ENCODE measurements around the gene WWTR1.

WWTR1 gene

GRCh38 chr3:149657926-149658743, at the start of gene WWTR1:
Gene WWTR1 (minus strand): TSS chr3:149658025. CDS start chr3:149657306, 719 bp downstream.
- DNase-seq = peak; percentile 97

GRCh38 chr3:149706905-149707304, 49.1 kb upstream of the WWTR1 start:
- peak; percentile 85 for DNase-seq

DNA sequence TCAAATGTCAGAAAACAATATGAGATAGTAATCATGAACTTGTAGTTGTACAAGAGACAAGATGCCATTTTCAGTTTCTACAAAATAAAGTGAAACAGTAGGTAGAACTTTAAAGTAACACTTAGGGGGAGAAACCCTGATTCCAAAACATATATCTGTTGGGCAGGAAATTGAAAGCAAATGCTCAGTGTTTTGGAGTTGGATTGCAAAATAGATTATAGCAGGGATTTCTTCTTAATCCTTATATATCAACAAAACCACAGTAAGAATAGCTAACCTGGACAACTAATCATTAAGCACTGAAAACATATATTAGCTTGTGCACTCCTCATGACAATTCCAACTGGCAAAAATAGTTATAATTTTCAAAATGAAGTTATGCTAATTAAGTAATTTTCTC, 47.6 kb upstream of the WWTR1 start:
- no peak for DNase-seq

DNA sequence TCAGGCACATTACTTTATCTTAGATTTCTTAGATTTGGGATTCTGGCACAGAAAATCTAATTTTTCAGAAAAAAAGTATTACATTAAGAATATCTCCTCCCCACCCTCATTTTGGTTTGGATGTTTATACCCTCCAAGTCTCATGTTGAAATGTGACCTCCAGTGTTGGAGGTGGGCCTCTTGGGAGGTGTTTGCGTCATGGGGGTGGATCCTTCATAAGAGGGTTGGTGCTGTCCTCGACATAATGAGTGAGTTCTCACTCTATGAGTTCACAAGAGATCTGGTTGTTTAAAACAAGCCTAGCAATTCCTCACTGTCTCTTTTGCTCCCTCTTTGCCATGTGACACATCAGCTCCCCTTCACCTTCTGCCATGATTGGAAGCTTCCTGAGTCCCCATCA, 45.6 kb upstream of the WWTR1 start:
- no peak for DNase-seq

DNA sequence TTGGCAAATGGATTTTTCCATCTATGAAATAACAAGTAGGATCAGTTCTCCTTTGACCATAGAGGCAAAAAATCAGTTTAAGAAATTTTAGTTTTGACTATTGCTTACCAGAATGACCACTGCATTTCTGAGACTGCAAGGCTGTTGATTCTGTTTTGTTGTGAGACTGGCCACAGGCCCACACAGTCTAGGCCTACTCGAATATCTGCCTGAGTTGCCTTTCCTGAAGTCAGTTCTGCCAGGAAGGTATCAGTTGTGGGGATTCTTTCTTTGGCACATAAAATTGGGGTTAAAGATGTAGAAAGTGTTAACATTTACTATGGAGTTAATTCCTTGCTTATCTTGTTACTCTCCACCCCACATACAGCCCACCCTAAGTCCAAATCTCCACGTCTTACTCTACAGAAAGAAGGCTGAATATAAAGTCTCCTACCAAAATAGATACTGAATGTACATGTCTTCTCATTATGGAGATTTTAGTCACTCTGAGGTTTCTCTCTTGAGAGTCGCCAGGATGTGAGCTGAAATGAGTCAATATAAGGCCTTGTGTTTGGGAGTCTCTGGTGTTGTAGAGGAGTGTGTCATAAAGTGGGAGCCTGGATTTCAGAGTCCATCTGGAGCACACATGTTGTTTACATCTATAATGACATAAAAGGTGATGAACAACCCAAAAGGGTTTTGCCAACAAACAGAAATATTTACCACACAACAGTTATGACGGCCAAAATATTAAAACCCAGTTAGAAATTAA, 45.0 kb upstream of the WWTR1 start:
- DNase-seq = no peak

GRCh38 chr3:149701977-149702350, 44.1 kb upstream of the WWTR1 start:
- DNase-seq = no peak

DNA sequence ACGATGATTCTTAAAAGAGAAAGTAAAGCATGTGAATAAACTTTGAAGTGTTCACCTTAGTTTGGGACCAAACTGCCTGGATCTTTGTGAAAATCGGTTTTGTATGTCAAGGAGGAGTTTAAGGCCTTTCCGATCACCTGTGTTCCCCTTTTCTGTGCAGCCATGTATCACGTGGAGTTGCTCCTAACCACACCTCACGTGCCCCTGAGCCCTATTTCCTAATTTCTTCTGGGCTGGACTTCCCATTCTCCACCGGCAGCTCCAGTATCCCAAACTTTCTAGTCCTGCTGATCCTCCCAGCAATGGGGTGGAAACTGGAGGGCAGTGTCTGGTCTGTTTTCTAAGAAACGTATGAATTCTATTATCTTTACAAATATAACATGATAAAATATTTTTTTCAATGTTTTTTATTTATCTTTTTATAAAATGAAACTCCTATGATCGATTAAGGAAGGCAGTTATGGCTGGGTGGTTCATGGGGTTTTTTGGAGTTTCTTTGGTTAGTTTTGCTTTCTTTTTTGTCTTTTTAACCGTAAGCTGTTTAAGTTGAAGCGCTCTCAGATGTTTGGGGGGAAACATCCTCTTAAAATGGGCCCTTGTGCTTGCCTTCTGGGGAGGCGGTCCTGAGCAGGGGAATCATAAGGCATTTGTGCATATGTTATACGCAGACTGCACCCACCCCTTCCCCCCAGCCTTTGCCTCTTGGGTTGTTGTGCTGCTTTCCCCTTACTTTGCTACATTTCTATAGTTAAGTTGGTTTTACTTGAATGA, 43.6 kb upstream of the WWTR1 start:
- no peak for DNase-seq

DNA sequence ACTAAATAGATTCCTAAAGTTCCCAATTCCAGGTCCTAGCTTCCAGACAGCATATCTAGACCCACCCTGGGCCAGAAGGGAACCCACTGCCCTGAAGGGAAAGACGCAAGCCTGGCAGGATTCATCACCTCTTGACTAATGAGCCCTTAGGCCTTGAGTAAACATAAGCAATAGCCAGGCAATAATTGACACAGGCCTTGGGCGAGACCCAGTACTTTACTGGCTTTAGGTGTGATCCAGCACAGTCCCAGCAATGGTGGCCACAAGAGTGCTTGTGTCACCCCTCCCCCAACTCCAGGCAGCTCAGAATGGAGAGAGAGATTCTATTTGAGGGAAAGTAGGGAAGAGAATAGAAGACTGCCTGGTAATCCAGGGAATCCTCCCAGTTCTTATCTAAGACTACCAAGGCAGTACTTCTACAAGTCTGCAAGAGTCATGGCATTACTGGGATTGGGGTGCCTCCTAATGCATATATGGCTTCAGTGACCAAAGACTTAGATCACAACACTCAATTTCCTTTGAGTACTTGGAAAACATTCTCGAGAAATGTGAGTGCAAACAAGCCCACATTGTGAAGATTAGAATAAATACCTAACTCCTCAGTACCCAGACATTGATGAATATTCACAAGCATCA, 30.4 kb upstream of the WWTR1 start:
- no peak for DNase-seq

GRCh38 chr3:149686996-149687395, 29.2 kb upstream of the WWTR1 start:
- no peak for DNase-seq

DNA sequence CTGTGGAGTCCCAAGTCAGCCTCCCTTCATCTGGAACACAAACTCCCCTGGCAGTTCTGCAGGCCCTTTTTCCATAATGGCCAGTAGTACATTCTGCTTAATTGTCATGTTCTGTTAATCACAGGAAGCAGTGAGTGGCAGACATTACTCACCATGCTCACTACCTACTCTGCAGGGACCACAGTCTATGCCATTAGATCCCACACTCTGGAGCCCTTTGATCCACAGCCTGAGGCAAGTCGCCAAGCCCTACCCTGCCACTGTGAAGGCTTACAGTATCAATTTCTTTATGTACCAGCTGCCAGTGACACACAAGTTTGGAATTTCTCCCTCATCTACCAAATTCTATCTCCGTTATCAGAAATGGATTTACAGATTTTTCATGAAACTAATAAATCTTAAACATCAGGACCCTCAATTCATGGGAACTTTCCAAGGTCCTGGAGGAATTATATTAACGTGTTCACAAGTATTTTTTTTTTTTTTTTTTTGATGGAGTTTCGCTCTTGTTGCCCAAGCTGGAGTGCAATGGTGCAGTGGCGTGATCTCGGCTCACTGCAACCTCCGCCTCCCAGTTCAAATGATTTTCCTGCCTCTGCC, 20.6 kb upstream of the WWTR1 start:
- DNase-seq = no peak

DNA sequence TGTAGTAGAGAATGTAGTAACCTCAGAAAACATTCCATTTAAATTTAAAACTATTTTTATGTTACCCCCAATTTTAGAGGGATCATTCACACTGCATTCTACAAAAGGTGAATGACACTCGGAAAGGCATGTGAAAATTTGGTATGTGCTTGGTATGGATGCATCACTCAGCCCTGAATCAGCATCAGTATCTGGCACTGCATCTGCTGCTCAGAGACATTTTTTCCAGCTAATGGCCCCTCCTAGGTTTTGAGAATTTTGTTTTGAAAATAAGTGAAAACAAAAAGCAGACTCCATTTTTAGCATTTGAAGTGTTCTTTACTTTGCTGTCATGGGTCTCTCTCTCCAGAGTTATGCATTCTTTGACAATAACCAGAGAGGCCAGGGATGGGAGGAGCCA, 15.6 kb upstream of the WWTR1 start:
- DNase-seq = no peak

GRCh38 chr3:149670742-149671492, 13.1 kb upstream of the WWTR1 start:
- DNase-seq = no peak

DNA sequence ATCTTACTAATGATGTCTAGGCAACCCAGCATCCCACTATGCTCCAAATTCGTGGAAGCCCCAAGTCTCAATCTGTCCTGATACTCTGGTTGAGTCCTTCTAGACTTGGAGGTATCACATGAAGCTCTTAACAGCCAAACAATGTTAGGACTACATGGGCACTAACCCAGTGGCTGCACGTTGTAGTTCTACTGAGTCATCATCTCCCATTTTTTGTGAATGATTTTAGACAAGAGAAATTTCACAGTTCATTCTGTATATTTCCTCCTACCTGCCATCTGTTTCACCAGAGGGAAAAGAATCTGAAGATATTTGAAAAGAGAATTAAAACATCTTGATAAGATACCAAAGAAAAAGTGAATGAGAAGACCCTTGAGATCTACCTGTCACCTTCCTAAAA, 9.8 kb upstream of the WWTR1 start:
- no peak for DNase-seq

DNA sequence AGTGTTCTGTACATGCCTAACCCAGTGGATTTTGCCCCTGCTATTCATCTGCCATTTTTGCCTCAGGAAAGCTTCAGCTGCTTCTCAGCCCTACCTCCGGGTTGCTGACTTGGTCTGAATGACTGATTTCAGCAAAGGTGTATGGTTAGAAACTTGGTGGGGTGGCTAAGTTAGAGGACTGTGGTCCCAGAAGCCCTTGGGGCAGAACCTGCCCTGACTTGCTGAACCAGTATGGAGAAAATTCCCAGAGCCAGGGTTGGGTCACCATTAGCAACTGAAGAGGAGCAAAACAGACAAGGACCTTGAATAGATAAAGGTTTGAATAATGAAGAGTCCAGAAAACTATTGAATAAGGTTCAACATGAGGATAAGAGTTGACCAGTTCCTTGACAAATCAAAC, 6.1 kb upstream of the WWTR1 start:
- no peak for DNase-seq

DNA sequence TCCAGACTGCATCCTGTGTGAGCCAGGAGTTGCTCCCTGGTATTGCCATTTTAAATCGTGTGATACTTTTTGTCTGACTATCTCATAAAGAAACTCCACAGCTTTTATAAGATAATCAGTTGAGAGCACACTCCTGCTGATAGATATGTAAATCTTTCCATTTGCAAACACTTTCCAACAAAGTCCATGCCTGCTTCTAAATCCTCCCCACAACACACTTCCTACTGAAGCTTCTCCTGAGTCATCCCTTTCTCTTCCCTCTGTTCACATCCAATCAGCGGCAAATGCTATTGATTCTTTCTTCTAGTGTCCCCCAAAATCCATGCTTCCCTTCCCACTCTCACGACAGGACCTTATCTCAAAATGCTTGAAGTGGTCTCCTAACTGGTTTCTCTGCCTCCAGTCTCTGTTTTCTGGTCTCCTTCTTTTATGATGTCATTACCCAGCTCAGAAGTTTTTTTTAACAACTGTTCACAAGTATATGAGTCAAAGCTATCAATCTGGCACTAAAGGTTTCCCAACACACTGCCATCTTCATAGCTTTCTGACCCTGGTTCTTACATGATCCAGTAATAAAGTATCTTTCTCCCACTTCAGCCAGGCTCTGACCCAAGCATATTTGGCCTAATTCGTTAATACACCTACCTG, 4.5 kb upstream of the WWTR1 start:
- DNase-seq = no peak

DNA sequence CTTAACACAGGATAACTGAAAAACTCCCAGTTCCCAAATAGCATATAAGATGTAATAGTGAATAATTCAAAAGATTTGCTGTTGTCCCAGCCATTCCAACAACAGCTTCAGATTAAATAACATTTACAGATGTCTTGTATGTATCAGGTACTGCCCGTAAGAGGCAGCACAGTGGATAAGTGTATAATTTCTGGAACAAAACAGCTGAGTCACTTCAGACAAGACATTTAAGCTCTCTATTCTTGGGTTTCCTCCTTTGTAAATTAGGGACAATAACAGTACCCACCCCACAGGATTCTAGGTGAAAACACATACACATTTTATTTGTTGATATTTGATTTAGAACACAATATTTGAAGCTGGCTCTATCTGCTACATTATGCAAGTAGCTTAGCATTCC, 2.6 kb upstream of the WWTR1 start:
- no peak for DNase-seq

- DNase-seq = peak; percentile 79
These were observed 1.1 kb upstream of the WWTR1 start for GRCh38 chr3:149658744-149659497.

DNA sequence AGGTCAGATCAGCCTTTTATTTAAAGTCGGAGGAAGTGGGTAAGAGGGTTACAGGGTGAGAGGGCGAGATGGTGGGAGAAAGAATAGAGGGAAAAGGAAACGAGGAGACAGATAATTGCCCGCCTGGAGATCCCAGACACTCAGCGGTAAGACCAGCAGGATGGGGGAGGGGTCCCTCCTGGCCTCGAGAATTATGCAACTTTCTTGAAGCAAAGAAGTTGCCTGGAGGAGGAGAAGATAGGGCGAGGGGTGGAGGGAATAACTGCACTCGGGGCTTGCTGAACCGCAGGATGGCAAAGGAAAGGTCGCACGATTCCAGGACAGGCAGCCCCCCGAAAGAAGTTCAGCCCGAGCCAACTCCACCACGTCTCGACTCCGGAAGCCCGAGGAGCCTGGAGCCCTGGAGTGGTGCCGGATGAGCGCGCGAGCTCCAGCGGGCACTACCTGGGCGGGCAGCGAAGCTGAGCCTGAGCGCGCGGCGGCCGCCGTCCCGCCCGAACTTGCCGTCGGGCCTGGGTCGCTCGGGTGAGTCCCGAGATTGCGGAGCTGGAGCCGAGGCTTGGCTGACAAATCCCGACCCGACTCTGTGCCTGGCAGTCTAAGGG, 402 bp downstream of the WWTR1 start:
- DNase-seq = no peak

GRCh38 chr3:149655826-149656574, 1.8 kb downstream of the WWTR1 start:
- peak; percentile 39 for DNase-seq

All from left hindlimb (tissue), 1 donor.